ENCODE results near the gene MSRB1.
A peak's percentile ranks its signal among the peaks of the same experiment; 100 is the strongest.
"Not testable (repeated sequence)": the region's sequence is repeated elsewhere in the genome, so short reads cannot be mapped to it uniquely, and the experiment has no call there.

The MSRB1 gene

GRCh38 chr16:1962161-1963153, 19.5 kb upstream of the MSRB1 start:
- not testable (repeated sequence) for DNase-seq (ENCODE audit: low read depth in 2 of 2)

GRCh38 chr16:1961651-1962067, 18.7 kb upstream of the MSRB1 start:
- DNase-seq (ENCODE audit: low read depth in 2 of 2), result no peak

GRCh38 chr16:1960665-1961630, 17.9 kb upstream of the MSRB1 start:
- DNase-seq (ENCODE audit: low read depth in 2 of 2), result no peak

GRCh38 chr16:1959269-1960039, 16.5 kb upstream of the MSRB1 start, which contains the start of gene NDUFB10:
NDUFB10 (plus strand) TSS chr16:1959538; CDS start chr16:1959625, 87 bp downstream.
- peak; percentile 89 to 90 for DNase-seq (ENCODE audit: low read depth in 2 of 2)

- no peak for DNase-seq (ENCODE audit: low read depth in 2 of 2)
Measured at GRCh38 chr16:1958715-1959268, 15.8 kb upstream of the MSRB1 start.

- DNase-seq (ENCODE audit: low read depth in 2 of 2), result not testable (repeated sequence)
Measured at GRCh38 chr16:1958143-1958491, 15.1 kb upstream of the MSRB1 start.

- DNase-seq (ENCODE audit: low read depth in 2 of 2), result not testable (repeated sequence)
Measured at GRCh38 chr16:1957434-1958142, 14.6 kb upstream of the MSRB1 start.

- no peak for DNase-seq (ENCODE audit: low read depth in 2 of 2)
Measured at GRCh38 chr16:1953734-1954133, 10.7 kb upstream of the MSRB1 start.

- no peak for DNase-seq (ENCODE audit: low read depth in 2 of 2)
Measured at GRCh38 chr16:1950559-1950958, 7.6 kb upstream of the MSRB1 start.

GRCh38 chr16:1950047-1950446, 7.0 kb upstream of the MSRB1 start:
- no peak for DNase-seq (ENCODE audit: low read depth in 2 of 2)

GRCh38 chr16:1949507-1949906, 6.5 kb upstream of the MSRB1 start:
- DNase-seq (ENCODE audit: low read depth in 2 of 2), result no peak

- no peak for DNase-seq (ENCODE audit: low read depth in 2 of 2)
Measured at GRCh38 chr16:1947369-1947670, 4.3 kb upstream of the MSRB1 start.

GRCh38 chr16:1946495-1947368, 3.7 kb upstream of the MSRB1 start:
- DNase-seq (ENCODE audit: low read depth in 2 of 2), result no peak

- DNase-seq (ENCODE audit: low read depth in 2 of 2), result no peak
Measured at GRCh38 chr16:1945559-1946391, 2.8 kb upstream of the MSRB1 start.

GRCh38 chr16:1944612-1945199, 1.7 kb upstream of the MSRB1 start:
- DNase-seq (ENCODE audit: low read depth in 2 of 2), result no peak

GRCh38 chr16:1942047-1942809, 771 bp downstream of the MSRB1 start:
- no peak for DNase-seq (ENCODE audit: low read depth in 2 of 2)

- DNase-seq (ENCODE audit: low read depth in 2 of 2), result no peak
Measured at GRCh38 chr16:1941162-1942046, 1.6 kb downstream of the MSRB1 start.

All from stimulated activated CD8-positive, alpha-beta memory T cell treated with anti-CD3 and anti-CD28 coated beads, Interleukin-15, amount 100 ng/mL, for 48 hours (primary cell).